ENCODE measurements around the gene SPARCL1.
"Not testable (repeated sequence)": the region's sequence is repeated elsewhere in the genome, so short reads cannot be mapped to it uniquely, and the experiment has no call there.

Gene SPARCL1

GRCh38 chr4:87529187-87529586, at the start of gene SPARCL1:
Gene SPARCL1, minus strand, starts transcription at chr4:87529376. Its CDS starts 29,802 bp downstream, at chr4:87499574.
- DNase-seq = no peak

- no peak for DNase-seq
Observed at GRCh38 chr4:87575983-87576382, 46.8 kb upstream of the SPARCL1 start.

- DNase-seq = no peak
Observed at GRCh38 chr4:87575408-87575807, 46.2 kb upstream of the SPARCL1 start.

- no peak for DNase-seq
Observed at GRCh38 chr4:87574996-87575395, 45.8 kb upstream of the SPARCL1 start.

GRCh38 chr4:87574376-87574775, 45.2 kb upstream of the SPARCL1 start:
- DNase-seq = not testable (repeated sequence)

GRCh38 chr4:87570290-87570805, 41.2 kb upstream of the SPARCL1 start:
- no peak for DNase-seq

- DNase-seq = no peak
Observed at GRCh38 chr4:87567191-87567590, 38.0 kb upstream of the SPARCL1 start.

- DNase-seq = no peak
Observed at GRCh38 chr4:87566276-87566675, 37.1 kb upstream of the SPARCL1 start.

GRCh38 chr4:87565746-87566145, 36.6 kb upstream of the SPARCL1 start:
- no peak for DNase-seq

GRCh38 chr4:87560802-87561201, 31.6 kb upstream of the SPARCL1 start:
- DNase-seq = no peak

- DNase-seq = no peak
Observed at GRCh38 chr4:87559090-87559837, 30.1 kb upstream of the SPARCL1 start.

- DNase-seq = no peak
Observed at GRCh38 chr4:87557348-87557747, 28.2 kb upstream of the SPARCL1 start.

GRCh38 chr4:87555773-87556619, 26.8 kb upstream of the SPARCL1 start:
- peak; percentile 51 for DNase-seq

GRCh38 chr4:87553182-87553581, 24.0 kb upstream of the SPARCL1 start:
- DNase-seq = no peak

- DNase-seq = no peak
Observed at GRCh38 chr4:87551361-87551760, 22.2 kb upstream of the SPARCL1 start.

- DNase-seq = no peak
Observed at GRCh38 chr4:87547016-87547708, 18.0 kb upstream of the SPARCL1 start.

- DNase-seq = no peak
Observed at GRCh38 chr4:87545052-87545451, 15.9 kb upstream of the SPARCL1 start.

GRCh38 chr4:87543835-87544461, 14.8 kb upstream of the SPARCL1 start:
- peak; percentile 32 for DNase-seq

GRCh38 chr4:87542734-87543312, 13.6 kb upstream of the SPARCL1 start:
- no peak for DNase-seq

GRCh38 chr4:87541956-87542709, 13.0 kb upstream of the SPARCL1 start:
- DNase-seq = no peak

- DNase-seq = no peak
Observed at GRCh38 chr4:87541521-87541920, 12.3 kb upstream of the SPARCL1 start.
